Activated CD8-positive, alpha-beta memory T cell treated with anti-CD3 and anti-CD28 coated beads for 48 hours (primary cell): Measurements from ENCODE around the gene CCDC80.

Experiments
- DNase-seq, 3 experiments: peaks; one replicate each; pipeline ENCODE4 v3.0.0-alpha.2; 2020; ENCODE audit warnings: low read depth in 2 of 3, low spot score in 2 of 3

The CCDC80 gene

GRCh38 chr3:112656043-112656442, 15.1 kb upstream of the CCDC80 start:
- no peak for DNase-seq

DNA sequence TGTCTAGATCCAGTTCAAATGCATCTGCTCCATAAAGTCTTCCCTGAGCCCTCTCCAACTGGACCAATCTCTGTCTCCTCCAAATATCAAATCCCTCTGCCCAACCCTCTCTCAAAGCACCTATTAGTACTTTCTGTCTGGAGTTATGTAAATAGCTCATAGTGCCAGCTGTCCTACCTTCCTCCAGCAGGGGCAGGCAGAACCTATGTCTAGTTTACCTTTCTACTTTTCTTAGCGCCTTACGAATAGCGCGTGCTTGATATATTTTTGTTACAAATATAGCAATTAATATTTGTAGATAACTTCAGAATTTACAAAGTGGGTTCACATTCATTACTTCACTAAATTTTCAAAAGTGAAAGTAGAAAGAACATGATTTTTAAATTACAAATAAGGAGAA, 14.0 kb upstream of the CCDC80 start:
- no peak for DNase-seq

DNA sequence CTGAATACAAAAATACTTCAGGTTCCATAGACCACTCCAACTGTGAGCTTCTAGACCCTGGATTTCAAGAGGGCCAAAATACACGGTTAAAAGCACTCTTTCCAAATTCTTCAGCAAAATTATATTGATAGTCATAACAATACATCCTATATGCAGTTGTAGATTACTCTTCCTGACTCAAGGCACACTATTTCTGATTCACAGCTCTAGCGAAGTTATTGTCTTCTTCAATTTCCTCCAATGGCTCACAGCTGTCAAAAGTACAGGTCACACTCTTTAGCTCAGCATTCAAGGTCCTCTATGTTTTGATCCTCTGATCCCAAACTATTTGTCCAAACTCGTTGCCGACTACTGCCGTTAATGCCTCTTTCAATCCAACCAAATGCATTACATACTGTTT, 13.5 kb upstream of the CCDC80 start:
- DNase-seq: no peak

GRCh38 chr3:112653881-112654300, 12.9 kb upstream of the CCDC80 start:
- no peak for DNase-seq

GRCh38 chr3:112653209-112653871, 12.4 kb upstream of the CCDC80 start:
- no peak for DNase-seq

- no peak for DNase-seq
Observed at GRCh38 chr3:112651516-112651915, 10.6 kb upstream of the CCDC80 start.

- DNase-seq: no peak
Observed at GRCh38 chr3:112651071-112651470, 10.1 kb upstream of the CCDC80 start.

DNA sequence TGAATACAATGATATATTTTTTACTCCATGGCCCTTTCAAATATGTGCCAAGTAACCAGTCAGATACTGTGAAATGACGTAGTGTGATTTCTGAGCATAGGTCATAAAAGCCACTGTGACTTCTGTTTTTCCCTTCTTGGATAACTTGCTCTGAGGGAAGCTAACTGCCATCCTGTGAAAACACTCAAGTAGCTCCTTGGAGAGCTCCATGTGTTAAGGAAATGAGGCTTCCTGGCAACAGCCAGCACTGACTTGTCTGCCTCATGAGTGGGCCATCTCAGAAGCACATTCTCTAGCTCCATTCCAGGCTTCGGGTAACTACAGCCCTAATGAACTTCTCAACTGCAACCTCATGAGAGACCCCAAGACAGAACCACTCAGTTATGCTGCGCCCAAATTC, 9.5 kb upstream of the CCDC80 start:
- DNase-seq: no peak

- DNase-seq: no peak
Observed at GRCh38 chr3:112649478-112649735, 8.5 kb upstream of the CCDC80 start.

DNA sequence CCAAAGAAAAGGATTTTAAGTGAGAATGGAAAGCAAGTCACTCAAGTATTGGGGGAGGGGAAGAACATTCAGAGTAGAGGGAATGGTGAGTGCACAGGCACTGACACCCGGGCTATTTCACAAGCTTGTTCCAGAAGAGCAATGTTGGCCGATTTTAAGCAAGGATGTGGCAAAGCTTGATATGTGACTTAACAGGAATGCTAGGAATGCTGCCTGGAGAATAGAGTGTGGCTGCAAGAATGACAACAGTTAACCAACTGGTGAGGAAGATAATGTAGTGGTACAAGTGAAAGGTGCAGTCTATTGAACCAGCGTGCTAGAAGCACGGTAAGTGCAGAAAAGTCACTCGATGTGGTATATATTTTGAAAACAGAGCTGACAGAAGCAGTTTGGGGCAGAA, 6.2 kb upstream of the CCDC80 start:
- DNase-seq: no peak

DNA sequence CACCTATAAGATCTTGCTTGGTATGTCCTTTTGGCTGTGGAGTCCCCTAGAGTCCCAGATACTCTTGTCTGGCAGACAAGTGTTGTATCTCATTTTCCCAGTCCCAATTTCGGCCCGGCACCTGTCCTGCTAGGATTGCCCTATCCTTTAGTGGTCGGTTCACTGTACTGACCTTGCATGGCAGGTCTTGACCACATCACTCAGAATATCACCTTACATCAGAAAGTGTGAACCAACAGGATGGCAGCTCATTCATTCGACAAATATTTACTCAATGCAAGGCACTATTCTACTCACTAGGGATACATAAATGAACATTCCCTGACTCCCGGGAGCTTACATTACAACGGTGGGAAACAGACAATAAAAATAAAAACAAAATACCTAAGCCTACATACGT, 5.7 kb upstream of the CCDC80 start:
- DNase-seq: no peak

- DNase-seq: no peak
Observed at GRCh38 chr3:112644453-112644852, 3.5 kb upstream of the CCDC80 start.

- no peak for DNase-seq
Observed at GRCh38 chr3:112643621-112644240, 2.8 kb upstream of the CCDC80 start.

- DNase-seq: peak; percentile 45 to 51 (median 50)
Observed at GRCh38 chr3:112642912-112643506, 2.1 kb upstream of the CCDC80 start.

DNA sequence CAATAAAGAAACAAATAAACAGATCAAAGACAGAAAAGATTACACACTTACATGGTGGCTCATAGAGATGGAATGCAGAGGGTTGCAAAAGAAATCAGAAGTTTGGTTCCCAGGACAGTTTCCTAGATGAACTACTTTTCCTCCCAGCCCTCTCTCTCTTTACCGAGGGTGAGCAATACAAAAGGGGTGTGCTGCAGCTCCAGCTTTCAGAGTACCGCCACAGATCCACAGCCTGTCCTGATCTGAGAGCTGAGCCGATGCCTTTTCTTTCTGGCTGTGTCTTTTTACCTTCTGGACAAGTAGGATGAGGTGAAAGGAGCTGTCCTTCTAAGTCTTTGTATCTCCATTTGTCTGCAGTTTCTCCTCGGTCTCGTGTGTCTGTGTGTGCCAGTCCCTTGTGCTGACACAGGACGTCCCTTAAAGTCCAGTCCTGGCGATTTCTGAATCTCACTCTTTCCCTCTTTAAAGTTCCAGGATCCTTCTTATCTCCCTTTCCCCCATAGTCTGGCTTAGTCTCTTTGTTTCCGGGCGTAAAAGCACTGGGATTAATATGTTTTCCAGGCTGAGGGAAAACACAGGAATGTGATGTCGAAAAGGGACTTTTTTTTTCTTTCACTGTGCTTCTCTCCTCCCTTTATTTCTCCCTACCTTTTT, 540 bp downstream of the CCDC80 start:
- no peak for DNase-seq

- no peak for DNase-seq
Observed at GRCh38 chr3:112639455-112640225, 1.3 kb downstream of the CCDC80 start.

GRCh38 chr3:112638327-112639020, 2.5 kb downstream of the CCDC80 start:
- no peak for DNase-seq

DNA sequence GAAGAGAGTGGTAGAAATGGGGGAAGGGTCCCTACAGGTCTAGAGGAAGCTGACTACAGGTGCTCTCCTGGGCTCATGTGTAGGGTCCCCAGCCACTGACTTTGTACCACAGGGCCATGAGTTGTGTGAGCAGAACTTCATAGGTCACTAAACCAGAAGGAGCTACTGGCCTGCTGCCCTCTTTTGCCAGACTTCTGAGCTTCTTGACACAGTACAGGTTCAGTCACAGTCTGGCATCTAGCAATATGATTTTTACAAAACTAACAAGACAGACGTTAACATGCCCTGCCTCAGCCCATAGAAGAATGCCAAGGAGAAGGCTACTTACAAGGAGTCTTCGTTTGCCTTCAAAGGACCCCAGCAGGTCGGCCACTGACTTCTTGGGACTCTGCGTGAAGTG, 3.2 kb downstream of the CCDC80 start:
- no peak for DNase-seq

DNA sequence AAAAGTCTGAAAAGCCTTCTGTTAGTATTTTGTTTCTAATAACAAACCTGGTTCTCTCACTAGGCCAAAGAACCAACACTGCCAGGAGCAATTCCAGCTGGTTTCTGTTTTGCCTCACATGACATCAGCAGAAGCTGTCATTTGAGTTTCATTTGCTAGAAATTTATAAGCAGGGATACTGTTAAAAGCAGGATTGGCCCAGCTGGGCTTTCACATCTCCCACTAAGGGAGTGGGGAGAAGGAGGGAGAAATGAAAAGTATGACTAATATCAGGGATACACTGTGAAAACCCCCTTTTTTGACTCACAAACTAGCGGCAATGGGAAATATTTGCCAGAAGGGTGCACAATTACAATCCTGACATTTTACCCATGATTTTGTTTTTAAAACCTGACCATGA, 5.3 kb downstream of the CCDC80 start:
- no peak for DNase-seq

GRCh38 chr3:112634786-112635541, 6.0 kb downstream of the CCDC80 start:
- DNase-seq: no peak
